Activated naive CD8-positive, alpha-beta T cell treated with anti-CD3 and anti-CD28 coated beads, Interleukin-2, amount 10 ng/mL, durations not matched to agents 7 days and 5 days (primary cell): ENCODE data around the gene ATP1B3. TPM values are rescaled to one million over a fixed set of nuclear protein-coding genes. Genes with fewer than 3 reads are reported as not detected.
A peak's percentile ranks its signal among the peaks of the same experiment; 100 is the strongest.
"Not testable (repeated sequence)": the region's sequence is repeated elsewhere in the genome, so short reads cannot be mapped to it uniquely, and the experiment has no call there.

Source experiments
- ATAC-seq: fragments of 150-1000 bp; cut with Tn5 transposase; one replicate; pipeline ENCODE4 v1.10.0; 2021; ENCODE audit warnings: low read depth, moderate library complexity
- POLR2A ChIA-PET: fragments of 350-600 bp; sonication (Branson Sonifier 250); formaldehyde crosslinking; loops from one replicate; lab custom pipeline; 2021; ENCODE audit warnings: antibody characterized with exemption; lab: Charles Lee
- DNase-seq: peaks from one replicate; pipeline ENCODE4 v3.0.0; 2021
- H3K27ac Mint-ChIP-seq: one replicate; pipeline ENCODE4 v1.8.0; 2022; ENCODE audit warnings: mild to moderate bottlenecking, mixed read lengths
- H3K27me3 Mint-ChIP-seq: one replicate; pipeline ENCODE4 v1.8.0; 2022; ENCODE audit warnings: mild to moderate bottlenecking, moderate library complexity, mixed read lengths
- H3K36me3 Mint-ChIP-seq: one replicate; pipeline ENCODE4 v1.8.0; 2021; ENCODE audit warnings: mild to moderate bottlenecking, mixed read lengths
- H3K4me1 Mint-ChIP-seq: one replicate; pipeline ENCODE4 v1.8.0; 2021; ENCODE audit warnings: mixed read lengths
- H3K4me3 Mint-ChIP-seq: one replicate; pipeline ENCODE4 v1.8.0; 2022; ENCODE audit warnings: mild to moderate bottlenecking, moderate library complexity, mixed read lengths
- H3K9me3 Mint-ChIP-seq: one replicate; pipeline ENCODE4 v1.8.0; 2021; ENCODE audit warnings: mixed read lengths
- total RNA-seq, 2 experiments: library from RNA; stranded (reverse); gene quantifications; one replicate each; pipeline ENCODE4 v1.2.3, GENCODE V29; 2021

Gene ATP1B3
- total RNA-seq, 2 experiments from 2014 or later: 63.2 to 66.2 TPM

GRCh38 chr3:141870091-141870687 is 6.3 kb upstream of the ATP1B3 start:
- peaks cover 4% of the 10 kb centered on the region for H3K27me3 Mint-ChIP-seq
- H3K4me1 Mint-ChIP-seq: peaks cover 2% of the 10 kb centered on the region
- DNase-seq (no peak), ATAC-seq (no peak)
- no peaks in the 10 kb centered on the region for H3K36me3 Mint-ChIP-seq
- no peak overlapping the region for H3K4me3 Mint-ChIP-seq
- no peaks in the 10 kb centered on the region for H3K9me3 Mint-ChIP-seq
- no peak overlapping the region for H3K27ac Mint-ChIP-seq
- POLR2A ChIA-PET: no interaction called here

- ATAC-seq (peak; percentile 52), DNase-seq (peak; percentile 83)
- H3K9me3 Mint-ChIP-seq: no peaks in the 10 kb centered on the region
- peak overlapping the region; percentile 94 for H3K27ac Mint-ChIP-seq
- peaks cover under 1% of the 10 kb centered on the region for H3K27me3 Mint-ChIP-seq
- H3K36me3 Mint-ChIP-seq: peaks cover 4% of the 10 kb centered on the region
- H3K4me1 Mint-ChIP-seq: peaks cover 28% of the 10 kb centered on the region
- POLR2A ChIA-PET: interaction anchor here (0.6 to 3.8 kb wide), 6 partner anchors 79 to 356 kb away, joined by 3 to 42 read pairs (median 4); partner anchors contain the start of gene RNF7
- peak overlapping the region; percentile 93 for H3K4me3 Mint-ChIP-seq
Observed at GRCh38 chr3:141875374-141875892, 1.0 kb upstream of the ATP1B3 start.

- peaks cover 8% of the 10 kb centered on the region for H3K36me3 Mint-ChIP-seq
- no peaks in the 10 kb centered on the region for H3K27me3 Mint-ChIP-seq
- POLR2A ChIA-PET: interaction anchor here (0.7 to 3.8 kb wide), 7 partner anchors 10 to 389 kb away, joined by 3 to 42 read pairs (median 10); partner anchors contain the start of genes RASA2 and RNF7
- H3K27ac Mint-ChIP-seq: peak overlapping the region; percentile 94
- peak; percentile 61 for ATAC-seq
- no peaks in the 10 kb centered on the region for H3K9me3 Mint-ChIP-seq
- DNase-seq: no peak
- H3K4me1 Mint-ChIP-seq: peaks cover 28% of the 10 kb centered on the region
- H3K4me3 Mint-ChIP-seq: peak overlapping the region; percentile 93
Observed at GRCh38 chr3:141875893-141876380, 506 bp upstream of the ATP1B3 start.

GRCh38 chr3:141876891-141877621 is 613 bp downstream of the ATP1B3 start:
- Mint-ChIP-seq H3K4me3 (peak overlapping the region; percentile 95), H3K4me1 (peaks cover 36% of the 10 kb centered on the region), H3K27me3 (no peaks in the 10 kb centered on the region), H3K9me3 (no peaks in the 10 kb centered on the region), H3K36me3 (peaks cover 11% of the 10 kb centered on the region), H3K27ac (peak overlapping the region; percentile 96)
- ATAC-seq (peak; percentile 14), DNase-seq (peak; percentile 72)
- POLR2A ChIA-PET: interaction anchor here (1.0 to 3.8 kb wide), 7 partner anchors 9 to 390 kb away, joined by 3 to 42 read pairs (median 5); partner anchors contain the start of genes RASA2 and RNF7

- H3K4me3 Mint-ChIP-seq: peak overlapping the region; percentile 91
- POLR2A ChIA-PET: interaction anchor here (0.6 to 3.8 kb wide), 6 partner anchors 8 to 408 kb away, joined by 5 to 42 read pairs (median 8); partner anchors contain the start of gene RNF7
- H3K27me3 Mint-ChIP-seq: no peaks in the 10 kb centered on the region
- H3K27ac Mint-ChIP-seq: peak overlapping the region; percentile 87
- ATAC-seq: no peak
- H3K36me3 Mint-ChIP-seq: peaks cover 15% of the 10 kb centered on the region
- peaks cover 37% of the 10 kb centered on the region for H3K4me1 Mint-ChIP-seq
- H3K9me3 Mint-ChIP-seq: no peaks in the 10 kb centered on the region
- DNase-seq: no peak
Observed at GRCh38 chr3:141877911-141878310, 1.5 kb downstream of the ATP1B3 start.

GRCh38 chr3:141878326-141878725 is 1.9 kb downstream of the ATP1B3 start:
- H3K9me3 Mint-ChIP-seq: no peaks in the 10 kb centered on the region
- peak overlapping the region; percentile 21 for H3K27ac Mint-ChIP-seq
- H3K4me3 Mint-ChIP-seq: peak overlapping the region; percentile 91
- POLR2A ChIA-PET: interaction anchor here (0.6 to 3.8 kb wide), 5 partner anchors 8 to 408 kb away, joined by 5 to 42 read pairs (median 10); partner anchors contain the start of gene RNF7
- H3K36me3 Mint-ChIP-seq: peaks cover 17% of the 10 kb centered on the region
- H3K27me3 Mint-ChIP-seq: no peaks in the 10 kb centered on the region
- DNase-seq: no peak
- ATAC-seq: no peak
- peaks cover 38% of the 10 kb centered on the region for H3K4me1 Mint-ChIP-seq

GRCh38 chr3:141878817-141879216 is 2.4 kb downstream of the ATP1B3 start:
- ATAC-seq (no peak), DNase-seq (no peak)
- H3K27ac Mint-ChIP-seq: no peak overlapping the region
- no peaks in the 10 kb centered on the region for H3K27me3 Mint-ChIP-seq
- H3K4me3 Mint-ChIP-seq: peak overlapping the region; percentile 91
- POLR2A ChIA-PET: no interaction called here
- peaks cover 40% of the 10 kb centered on the region for H3K4me1 Mint-ChIP-seq
- no peaks in the 10 kb centered on the region for H3K9me3 Mint-ChIP-seq
- peaks cover 19% of the 10 kb centered on the region for H3K36me3 Mint-ChIP-seq

- ATAC-seq: no peak
- Mint-ChIP-seq H3K27ac (peak overlapping the region; percentile 38), H3K4me1 (peaks cover 39% of the 10 kb centered on the region), H3K27me3 (no peaks in the 10 kb centered on the region), H3K9me3 (no peaks in the 10 kb centered on the region), H3K4me3 (peak overlapping the region; percentile 18), H3K36me3 (peaks cover 38% of the 10 kb centered on the region)
- POLR2A ChIA-PET: no interaction called here
- no peak for DNase-seq
Observed at GRCh38 chr3:141881702-141882101, 5.3 kb downstream of the ATP1B3 start.

GRCh38 chr3:141887051-141887450 is 10.6 kb downstream of the ATP1B3 start:
- no peak overlapping the region for H3K27ac Mint-ChIP-seq
- no peak overlapping the region for H3K4me3 Mint-ChIP-seq
- H3K27me3 Mint-ChIP-seq: no peaks in the 10 kb centered on the region
- POLR2A ChIA-PET: interaction anchor here (2.4 kb wide), 1 partner anchor 10 kb away, joined by 10 read pairs; the partner anchor contains the start of gene ATP1B3
- H3K9me3 Mint-ChIP-seq: peaks cover 6% of the 10 kb centered on the region
- H3K4me1 Mint-ChIP-seq: peaks cover 13% of the 10 kb centered on the region
- no peak for ATAC-seq
- DNase-seq: no peak
- peaks cover 45% of the 10 kb centered on the region for H3K36me3 Mint-ChIP-seq

- H3K27me3 Mint-ChIP-seq, POLR2A ChIA-PET, ATAC-seq, H3K9me3 Mint-ChIP-seq, H3K4me3 Mint-ChIP-seq, DNase-seq, H3K27ac Mint-ChIP-seq: not testable (repeated sequence)
- Mint-ChIP-seq H3K4me1 (peaks cover 12% of the 10 kb centered on the region), H3K36me3 (peaks cover 42% of the 10 kb centered on the region)
Observed at GRCh38 chr3:141888548-141888947, 12.1 kb downstream of the ATP1B3 start.

GRCh38 chr3:141894524-141895176 is 18.2 kb downstream of the ATP1B3 start:
- no peak overlapping the region for H3K27ac Mint-ChIP-seq
- peaks cover 5% of the 10 kb centered on the region for H3K4me1 Mint-ChIP-seq
- H3K9me3 Mint-ChIP-seq: peaks cover 5% of the 10 kb centered on the region
- POLR2A ChIA-PET: interaction anchor here (1.1 kb wide), 1 partner anchor 156 kb away, joined by 3 read pairs; the partner anchor contains the start of gene RNF7
- no peak for DNase-seq
- peaks cover 39% of the 10 kb centered on the region for H3K36me3 Mint-ChIP-seq
- H3K27me3 Mint-ChIP-seq: no peaks in the 10 kb centered on the region
- ATAC-seq: no peak
- no peak overlapping the region for H3K4me3 Mint-ChIP-seq

GRCh38 chr3:141895731-141896130 is 19.3 kb downstream of the ATP1B3 start:
- Mint-ChIP-seq H3K36me3 (peaks cover 46% of the 10 kb centered on the region), H3K4me3 (no peak overlapping the region), H3K4me1 (peaks cover 5% of the 10 kb centered on the region), H3K9me3 (peaks cover 8% of the 10 kb centered on the region), H3K27me3 (no peaks in the 10 kb centered on the region), H3K27ac (no peak overlapping the region)
- DNase-seq (no peak), ATAC-seq (no peak)
- POLR2A ChIA-PET: interaction anchor here (1.7 kb wide), 1 partner anchor 19 kb away, joined by 3 read pairs; the partner anchor contains the start of gene ATP1B3
